Measurements from ENCODE around the gene ZFTA. TPM values are rescaled to one million over a fixed set of nuclear protein-coding genes. Genes with fewer than 3 reads are reported as not detected.
"Not testable (repeated sequence)": the region's sequence is repeated elsewhere in the genome, so short reads cannot be mapped to it uniquely, and the experiment has no call there.

Gene ZFTA
- total RNA-seq, 2 donors from 2014 or later, result 21.2 to 27.5 TPM

DNA sequence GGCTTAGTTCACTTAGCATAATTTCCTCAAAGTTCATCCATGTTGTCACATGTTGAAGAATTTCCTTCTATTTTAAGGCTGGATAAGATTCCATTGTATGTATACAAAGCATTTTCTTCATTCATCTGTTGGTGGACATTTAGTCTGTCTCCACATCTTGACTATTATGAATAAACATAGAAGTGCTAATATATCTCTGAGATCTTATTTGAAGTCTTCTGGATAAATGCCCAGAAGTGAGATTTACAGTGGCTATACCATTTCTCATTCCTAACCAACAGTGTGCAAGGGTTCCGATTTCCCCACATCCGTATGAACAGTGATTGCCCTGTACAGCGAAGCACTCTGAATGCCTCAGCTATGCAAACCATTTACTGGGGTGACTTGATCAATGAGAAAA is 6.6 kb upstream of the ZFTA start:
- H3K4me3 ChIP-seq, result no peak overlapping the region
- H3K27ac ChIP-seq, result no peak overlapping the region
- no peaks in the 10 kb centered on the region for H3K27me3 ChIP-seq (replicated peaks; ENCODE audit: insufficient read depth)
- peaks cover 0 to 1% of the 10 kb centered on the region in 2 donors for H3K4me1 ChIP-seq (ENCODE audit: control insufficient read depth in 1 of 2, low read depth in 2 of 2)
- no peaks in the 10 kb centered on the region for H3K36me3 ChIP-seq
- DNase-seq (ENCODE audit: low spot score), result no peak
- no peak for ATAC-seq (ENCODE audit: insufficient number of reproducible peaks, low FRiP score, low read depth)
- TF ChIP-seq, protein P1, sequence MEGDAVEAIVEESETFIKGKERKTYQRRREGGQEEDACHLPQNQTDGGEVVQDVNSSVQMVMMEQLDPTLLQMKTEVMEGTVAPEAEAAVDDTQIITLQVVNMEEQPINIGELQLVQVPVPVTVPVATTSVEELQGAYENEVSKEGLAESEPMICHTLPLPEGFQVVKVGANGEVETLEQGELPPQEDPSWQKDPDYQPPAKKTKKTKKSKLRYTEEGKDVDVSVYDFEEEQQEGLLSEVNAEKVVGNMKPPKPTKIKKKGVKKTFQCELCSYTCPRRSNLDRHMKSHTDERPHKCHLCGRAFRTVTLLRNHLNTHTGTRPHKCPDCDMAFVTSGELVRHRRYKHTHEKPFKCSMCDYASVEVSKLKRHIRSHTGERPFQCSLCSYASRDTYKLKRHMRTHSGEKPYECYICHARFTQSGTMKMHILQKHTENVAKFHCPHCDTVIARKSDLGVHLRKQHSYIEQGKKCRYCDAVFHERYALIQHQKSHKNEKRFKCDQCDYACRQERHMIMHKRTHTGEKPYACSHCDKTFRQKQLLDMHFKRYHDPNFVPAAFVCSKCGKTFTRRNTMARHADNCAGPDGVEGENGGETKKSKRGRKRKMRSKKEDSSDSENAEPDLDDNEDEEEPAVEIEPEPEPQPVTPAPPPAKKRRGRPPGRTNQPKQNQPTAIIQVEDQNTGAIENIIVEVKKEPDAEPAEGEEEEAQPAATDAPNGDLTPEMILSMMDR (IDR thresholded peaks at IDR 0.05), result no peak
- H3K9me3 ChIP-seq, result no peaks in the 10 kb centered on the region

DNA sequence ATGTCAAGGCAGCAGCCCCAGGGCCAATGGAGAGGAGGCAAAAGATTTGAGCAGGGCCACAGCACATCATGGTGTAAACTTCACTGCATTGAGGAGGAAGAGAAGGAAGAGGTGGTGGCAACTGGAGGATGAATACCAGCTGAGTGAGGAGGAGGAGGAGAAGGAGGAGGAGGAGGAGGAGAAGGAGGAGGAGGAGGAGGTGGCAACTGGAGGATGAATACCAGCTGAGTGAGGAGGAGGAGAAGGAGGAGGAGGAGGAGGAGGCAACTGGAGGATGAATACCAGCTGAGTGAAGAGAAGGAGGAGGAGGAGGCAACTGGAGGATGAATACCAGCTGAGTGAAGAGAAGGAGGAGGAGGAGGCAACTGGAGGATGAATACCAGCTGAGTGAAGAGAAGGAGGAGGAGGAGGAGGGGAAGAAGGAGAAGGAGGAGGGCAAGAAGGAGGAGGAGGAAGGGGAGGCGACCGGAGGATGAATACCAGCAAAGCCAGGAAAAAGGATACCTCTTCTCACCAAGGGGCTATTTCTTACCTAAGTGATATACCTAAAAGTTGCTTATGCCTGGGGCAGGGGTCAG is 3.3 kb upstream of the ZFTA start:
- H3K4me3 ChIP-seq; H3K36me3 ChIP-seq; H3K9me3 ChIP-seq; H3K27me3 ChIP-seq (replicated peaks; ENCODE audit: insufficient read depth); H3K27ac ChIP-seq; DNase-seq (ENCODE audit: low spot score); ATAC-seq (ENCODE audit: insufficient number of reproducible peaks, low FRiP score, low read depth): not testable (repeated sequence)
- peaks cover 8 to 13% of the 10 kb centered on the region in 2 donors for H3K4me1 ChIP-seq (ENCODE audit: control insufficient read depth in 1 of 2, low read depth in 2 of 2)

DNA sequence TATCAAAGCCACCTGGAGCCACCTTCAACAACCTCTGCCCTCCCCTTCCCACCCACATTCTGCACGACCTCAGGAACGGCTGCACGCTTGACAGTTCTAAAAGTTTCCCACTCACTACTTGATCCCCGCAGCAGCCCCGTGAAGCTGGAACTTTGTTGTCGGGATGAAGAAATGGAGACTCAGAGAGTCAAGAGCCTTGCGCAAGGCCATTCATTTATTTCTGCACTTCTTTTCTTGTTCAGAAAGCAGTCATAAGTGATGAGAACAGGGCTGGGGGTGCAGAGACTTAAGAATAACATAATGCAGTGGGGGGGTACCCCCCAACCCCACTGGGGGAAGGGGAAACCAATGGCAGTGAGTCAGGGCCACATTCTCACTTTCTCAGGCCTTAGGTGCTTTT is 2.2 kb upstream of the ZFTA start:
- DNase-seq (ENCODE audit: low spot score), result no peak
- Histone ChIP-seq H3K27me3 (replicated peaks; ENCODE audit: insufficient read depth) (no peaks in the 10 kb centered on the region), H3K27ac (no peak overlapping the region)

DNA sequence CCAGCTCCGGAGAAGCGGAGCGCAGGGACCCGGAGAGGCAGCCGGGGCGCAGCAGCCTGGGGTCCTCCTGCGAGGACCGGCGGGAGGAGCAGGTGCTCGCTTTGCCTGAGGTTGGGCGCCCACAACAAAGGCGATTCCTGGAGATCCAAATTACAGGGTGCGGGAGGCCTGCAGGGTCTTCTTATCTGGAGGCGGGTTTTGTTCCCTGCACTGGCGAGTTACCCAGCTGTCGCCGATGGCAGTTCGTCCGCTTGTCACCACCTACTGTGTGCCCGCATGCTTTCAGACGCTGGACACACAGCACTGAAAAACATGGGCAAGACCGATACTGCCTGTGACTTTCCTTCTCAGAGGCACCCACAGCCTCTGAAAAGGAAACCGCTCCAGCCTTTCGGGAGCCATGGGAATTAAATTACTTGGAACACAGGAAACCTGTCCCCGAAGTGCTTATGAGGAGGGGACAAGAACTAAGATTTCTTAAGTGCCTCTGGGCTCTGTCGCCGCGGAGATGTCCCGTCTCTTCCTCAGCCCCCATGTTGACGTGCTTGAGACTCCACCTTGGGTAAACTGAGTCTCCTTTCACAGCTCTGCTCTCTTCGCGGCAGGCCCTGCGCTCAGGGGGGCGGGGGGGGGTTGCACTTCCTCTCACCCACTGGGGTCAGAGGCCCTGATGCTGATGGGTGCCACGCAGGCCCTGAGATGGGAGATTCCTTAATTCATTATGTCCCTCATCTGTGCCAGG is 1.3 kb upstream of the ZFTA start:
- H3K27ac ChIP-seq, result peak overlapping the region; percentile 24 to 58
- ATAC-seq (ENCODE audit: insufficient number of reproducible peaks, low FRiP score, low read depth) (no peak), DNase-seq (ENCODE audit: low spot score) (no peak)
- H3K9me3 ChIP-seq, result no peaks in the 10 kb centered on the region
- no peaks in the 10 kb centered on the region for H3K36me3 ChIP-seq
- peak overlapping the region; percentile 91 for H3K4me3 ChIP-seq
- H3K27me3 ChIP-seq (replicated peaks; ENCODE audit: insufficient read depth), result no peaks in the 10 kb centered on the region
- H3K4me1 ChIP-seq (ENCODE audit: control insufficient read depth in 1 of 2, low read depth in 2 of 2), result peaks cover 10 to 24% of the 10 kb centered on the region in 2 donors
- TF ChIP-seq, protein P1 (IDR thresholded peaks at IDR 0.05), result no peak

More for the DNA sequence above, 2.2 kb upstream of the ZFTA start:
- H3K4me3 ChIP-seq, result no peak overlapping the region
- no peak for ATAC-seq (ENCODE audit: insufficient number of reproducible peaks, low FRiP score, low read depth)
- no peaks in the 10 kb centered on the region for H3K9me3 ChIP-seq
- TF ChIP-seq, protein P1 (IDR thresholded peaks at IDR 0.05), result no peak
- H3K36me3 ChIP-seq, result no peaks in the 10 kb centered on the region
- H3K4me1 ChIP-seq (ENCODE audit: control insufficient read depth in 1 of 2, low read depth in 2 of 2), result peaks cover 10 to 24% of the 10 kb centered on the region in 2 donors

DNA sequence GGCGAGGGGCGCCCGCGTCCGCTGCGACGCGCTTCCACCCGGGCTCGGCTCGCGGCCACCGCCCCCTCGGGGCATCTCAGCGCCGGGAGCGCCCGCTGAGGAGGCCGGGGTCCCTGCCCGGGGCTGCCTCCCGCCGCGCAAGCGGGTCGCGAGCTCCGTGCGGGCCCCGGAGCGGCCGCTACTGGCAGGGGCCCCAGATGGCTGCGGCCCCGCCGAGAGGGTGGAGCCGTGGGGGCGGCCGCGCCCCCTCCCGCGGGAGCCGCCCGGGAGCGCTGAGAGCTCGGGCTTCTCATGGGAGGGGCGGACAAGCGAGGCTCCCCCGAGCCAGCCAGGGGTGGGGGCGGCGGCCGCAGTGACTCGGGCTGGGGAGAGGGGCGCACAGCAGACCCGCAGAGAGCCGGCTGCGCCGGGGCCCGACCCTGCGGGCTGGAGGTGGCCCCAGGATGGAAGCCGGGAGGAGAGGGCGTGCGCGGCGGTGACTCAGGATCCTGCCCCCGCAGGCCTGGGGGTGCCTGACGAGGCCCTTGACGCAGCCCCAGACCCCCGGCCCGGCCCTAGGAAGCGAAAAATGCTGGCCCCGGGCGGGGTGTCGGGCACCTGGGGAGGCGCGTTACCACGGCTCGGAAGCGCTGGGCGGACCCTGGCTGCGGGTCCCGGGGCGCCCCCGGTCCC is 603 bp upstream of the ZFTA start:
- no peak for DNase-seq (ENCODE audit: low spot score)
- TF ChIP-seq, protein P1 (IDR thresholded peaks at IDR 0.05), result no peak
- no peaks in the 10 kb centered on the region for H3K36me3 ChIP-seq
- H3K4me3 ChIP-seq, result peak overlapping the region; percentile 91
- H3K27ac ChIP-seq, result peak overlapping the region; percentile 24 to 58
- no peaks in the 10 kb centered on the region for H3K27me3 ChIP-seq (replicated peaks; ENCODE audit: insufficient read depth)
- H3K4me1 ChIP-seq (ENCODE audit: control insufficient read depth in 1 of 2, low read depth in 2 of 2), result peaks cover 10 to 24% of the 10 kb centered on the region in 2 donors
- no peaks in the 10 kb centered on the region for H3K9me3 ChIP-seq
- ATAC-seq (ENCODE audit: insufficient number of reproducible peaks, low FRiP score, low read depth), result no peak

Measured in thoracic aorta (tissue), 2 donors.